HEK293 (cell line): ENCODE measurements around the gene MLIP.

ENCODE experiments used
- CTCF ChIA-PET: fragments of 350-600 bp; formaldehyde crosslinking; extraction: SDS; loops from one replicate; lab custom pipeline; 2021; ENCODE audit warnings: antibody characterized with exemption; lab: Yijun Ruan, JAX
- POLR2A ChIA-PET: fragments of 300-600 bp; formaldehyde crosslinking; extraction: SDS; loops from one replicate; lab custom pipeline; 2020; ENCODE audit warnings: antibody characterized with exemption, inconsistent platforms; lab: Yijun Ruan, JAX
- H3K27ac ChIP-seq: fragments of 200-500 bp; sonication (Bioruptor generic); 2 replicates; pipeline ENCODE4 v1.5.1; 2014; ENCODE audit warnings: low read depth, low read length, control low read depth, inconsistent platforms; ENCODE audit errors: extremely low read depth
- H3K36me3 ChIP-seq, 2 experiments: fragments of 200-500 bp in 1 of 2; sonication (Bioruptor generic) in 1 of 2; 1 replicate in 1 of 2; 2 replicates in 1 of 2; pipeline ENCODE4 v1.5.1; 2014 to 2017; ENCODE audit warnings: inconsistent platforms in 2 of 2, low read length in 2 of 2; ENCODE audit not compliant: control insufficient read depth in 2 of 2, insufficient read depth in 1 of 2
- H3K4me1 ChIP-seq: fragments of 200-500 bp; sonication (Bioruptor generic); 2 replicates; pipeline ENCODE4 v1.5.1; 2014; ENCODE audit warnings: mild to moderate bottlenecking, low read length, inconsistent platforms; ENCODE audit not compliant: control insufficient read depth, insufficient read depth
- H3K4me3 ChIP-seq: 2 replicates; pipeline ENCODE4 v1.5.1; 2011; ENCODE audit warnings: low read depth, mild to moderate bottlenecking, control low read depth, low read length, moderate library complexity
- H3K9me3 ChIP-seq: fragments of 200-500 bp; sonication (Bioruptor generic); 2 replicates; pipeline ENCODE4 v1.5.1; 2014; ENCODE audit warnings: low read depth, low read length, inconsistent platforms; ENCODE audit not compliant: control insufficient read depth, insufficient read depth
- GFI1B ChIP-seq: fragments of 450-650 bp; formaldehyde crosslinking; IDR thresholded peaks from 2 replicates; pipeline ENCODE4 v1.5.1; 2016; ENCODE audit warnings: missing biosample characterization, missing genetic modification characterization
- GLI2 ChIP-seq: fragments of 450-650 bp; formaldehyde crosslinking; IDR thresholded peaks from 2 replicates; pipeline ENCODE4; 2017; ENCODE audit warnings: missing biosample characterization, missing genetic modification characterization, low read depth, borderline replicate concordance
- KLF8 ChIP-seq: fragments of 450-650 bp; formaldehyde crosslinking; IDR thresholded peaks from 2 replicates; pipeline ENCODE4 v1.5.1; 2016; ENCODE audit warnings: missing biosample characterization, missing genetic modification characterization
- KLF9 ChIP-seq: fragments of 450-650 bp; formaldehyde crosslinking; IDR thresholded peaks from 2 replicates; pipeline ENCODE4 v1.5.1; 2016; ENCODE audit warnings: missing biosample characterization, missing genetic modification characterization, low read depth
- REPIN1 ChIP-seq: fragments of 450-650 bp; formaldehyde crosslinking; IDR thresholded peaks from 2 replicates; pipeline ENCODE4 v1.5.1; 2017; ENCODE audit warnings: missing biosample characterization, missing genetic modification characterization, low read depth
- YY1 ChIP-seq: fragments of 450-650 bp; formaldehyde crosslinking; IDR thresholded peaks from 2 replicates; pipeline ENCODE4 v1.5.1; 2018; ENCODE audit warnings: missing biosample characterization, missing genetic modification characterization
- ZBTB11 ChIP-seq: fragments of 450-650 bp; formaldehyde crosslinking; conservative IDR thresholded peaks from 2 replicates; pipeline ENCODE4 v1.5.1; 2016; ENCODE audit warnings: low read depth, missing biosample characterization, missing genetic modification characterization
- ZBTB44 ChIP-seq: fragments of 450-650 bp; IDR thresholded peaks from 2 replicates; pipeline ENCODE4 v1.5.1; 2018; ENCODE audit warnings: missing biosample characterization, mild to moderate bottlenecking, missing genetic modification characterization
- ZBTB48 ChIP-seq: fragments of 450-650 bp; formaldehyde crosslinking; IDR thresholded peaks from 2 replicates; pipeline ENCODE4 v1.5.1; 2016; ENCODE audit warnings: missing biosample characterization, missing genetic modification characterization
- ZBTB6 ChIP-seq: fragments of 450-650 bp; formaldehyde crosslinking; IDR thresholded peaks from 2 replicates; pipeline ENCODE4 v1.5.1; 2017; ENCODE audit warnings: missing biosample characterization, missing genetic modification characterization
- ZNF16 ChIP-seq: fragments of 450-650 bp; formaldehyde crosslinking; IDR thresholded peaks from 2 replicates; pipeline ENCODE4 v1.5.1; 2016; ENCODE audit warnings: low read depth, missing biosample characterization, missing genetic modification characterization
- ZNF175 ChIP-seq: fragments of 450-650 bp; formaldehyde crosslinking; IDR thresholded peaks from 2 replicates; pipeline ENCODE4 v1.5.1; 2016; ENCODE audit warnings: missing biosample characterization, missing genetic modification characterization
- ZNF24 ChIP-seq: fragments of 450-650 bp; formaldehyde crosslinking; IDR thresholded peaks from 2 replicates; pipeline ENCODE4 v1.5.1; 2016; ENCODE audit warnings: missing biosample characterization, missing genetic modification characterization
- ZNF280C ChIP-seq: fragments of 450-650 bp; formaldehyde crosslinking; IDR thresholded peaks from 2 replicates; pipeline ENCODE4 v1.5.1; 2016; ENCODE audit warnings: missing biosample characterization, missing genetic modification characterization
- ZNF302 ChIP-seq: fragments of 450-650 bp; formaldehyde crosslinking; IDR thresholded peaks from 2 replicates; pipeline ENCODE4 v1.5.1; 2016; ENCODE audit warnings: missing biosample characterization, missing genetic modification characterization, low read depth
- ZNF398 ChIP-seq: fragments of 450-650 bp; formaldehyde crosslinking; IDR thresholded peaks from 2 replicates; pipeline ENCODE4 v1.5.1; 2017; ENCODE audit warnings: missing biosample characterization, missing genetic modification characterization
- ZNF555 ChIP-seq: fragments of 450-650 bp; formaldehyde crosslinking; conservative IDR thresholded peaks from 2 replicates; pipeline ENCODE4 v1.5.1; 2017; ENCODE audit warnings: missing biosample characterization, mild to moderate bottlenecking, missing genetic modification characterization, inconsistent platforms
- ZNF558 ChIP-seq: fragments of 450-650 bp; formaldehyde crosslinking; IDR thresholded peaks from 2 replicates; pipeline ENCODE4 v1.5.1; 2016; ENCODE audit warnings: missing biosample characterization, missing genetic modification characterization
- ZNF561 ChIP-seq: fragments of 450-650 bp; IDR thresholded peaks from 2 replicates; pipeline ENCODE4 v1.5.1; 2018; ENCODE audit warnings: missing biosample characterization, missing genetic modification characterization, borderline replicate concordance
- ZNF692 ChIP-seq: fragments of 450-650 bp; formaldehyde crosslinking; IDR thresholded peaks from 2 replicates; pipeline ENCODE4 v1.5.1; 2016; ENCODE audit warnings: missing biosample characterization, missing genetic modification characterization
- ZNF76 ChIP-seq: fragments of 450-650 bp; formaldehyde crosslinking; IDR thresholded peaks from 2 replicates; pipeline ENCODE4; 2016; ENCODE audit warnings: low read depth, missing biosample characterization, missing genetic modification characterization, borderline replicate concordance
- ZSCAN18 ChIP-seq: fragments of 450-650 bp; formaldehyde crosslinking; IDR thresholded peaks from 2 replicates; pipeline ENCODE4 v1.5.1; 2016; ENCODE audit warnings: missing biosample characterization, missing genetic modification characterization

The MLIP gene

GRCh38 chr6:54140811-54141210 lies 29.6 kb downstream of the MLIP start:
- Histone ChIP-seq H3K36me3 (no peaks in the 10 kb centered on the region), H3K9me3 (no peaks in the 10 kb centered on the region), H3K27ac (no peak overlapping the region), H3K4me1 (peaks cover 7% of the 10 kb centered on the region; the same call in 1 of the 2 replicates), H3K4me3 (no peak overlapping the region)
- CTCF ChIA-PET: no interaction called here
- POLR2A ChIA-PET: no interaction called here
- TF ChIP-seq ZBTB48 (no peak), KLF9 (no peak), ZNF398 (tag by site-specific recombination) (no peak), ZNF692 (no peak), GLI2 (tag by site-specific recombination) (no peak), ZBTB44 (tag by site-specific recombination) (no peak), ZNF175 (no peak), ZNF558 (tag by site-specific recombination) (no peak), ZNF24 (no peak), ZNF16 (no peak)

GRCh38 chr6:54142889-54143519 lies 31.8 kb downstream of the MLIP start:
- Histone ChIP-seq H3K4me3 (no peak overlapping the region), H3K4me1 (no peaks in the 10 kb centered on the region), H3K27ac (no peak overlapping the region), H3K9me3 (no peaks in the 10 kb centered on the region), H3K36me3 (no peaks in the 10 kb centered on the region)
- ChIA-PET CTCF (interaction anchor here (0.7 kb wide), 1 partner anchor 1212 kb away, joined by 3 read pairs; no protein-coding TSS in a partner anchor), POLR2A (interaction anchor here (0.7 kb wide), 1 partner anchor 734 kb away, joined by 6 read pairs; no protein-coding TSS in a partner anchor)
- TF ChIP-seq ZNF561 (tag by site-specific recombination): no peak
- TF ChIP-seq ZNF555 (tag by site-specific recombination): no peak
- TF ChIP-seq ZNF280C (tag by site-specific recombination): no peak
- TF ChIP-seq ZBTB6: no peak
- no peak for TF ChIP-seq REPIN1 (tag by site-specific recombination)
- TF ChIP-seq ZNF302 (tag by site-specific recombination): no peak
- TF ChIP-seq ZBTB11 (tag by site-specific recombination): no peak
- no peak for TF ChIP-seq YY1 (tag by site-specific recombination)
- no peak for TF ChIP-seq GFI1B (tag by site-specific recombination)
- no peak for TF ChIP-seq ZNF76 (tag by site-specific recombination)
- no peak for TF ChIP-seq ZSCAN18 (tag by site-specific recombination)
- TF ChIP-seq KLF8: no peak
